HG03442 (cell line): ENCODE results near the gene STK16.
"Not testable (repeated sequence)": the region's sequence is repeated elsewhere in the genome, so short reads cannot be mapped to it uniquely, and the experiment has no call there.

ENCODE experiments used
- ATAC-seq: cut with Tn5 transposase; IDR thresholded peaks from one replicate; pipeline ENCODE4 v1.9.1; 2021; ENCODE audit warnings: mild to moderate bottlenecking, moderate library complexity; ENCODE audit not compliant: unreplicated experiment

STK16 gene

GRCh38 chr2:219243291-219243761, 2.0 kb upstream of the STK16 start:
- no peak for ATAC-seq

GRCh38 chr2:219244789-219245147, 511 bp upstream of the STK16 start:
- no peak for ATAC-seq

- ATAC-seq = no peak
Observed at GRCh38 chr2:219245899-219246230, 586 bp downstream of the STK16 start.

GRCh38 chr2:219246559-219246958, 1.3 kb downstream of the STK16 start:
- no peak for ATAC-seq

GRCh38 chr2:219247678-219248642, 2.7 kb downstream of the STK16 start:
- ATAC-seq = no peak

- no peak for ATAC-seq
Observed at GRCh38 chr2:219248845-219249202, 3.5 kb downstream of the STK16 start.

GRCh38 chr2:219249203-219249980, 4.1 kb downstream of the STK16 start:
- peak; percentile 17 for ATAC-seq

GRCh38 chr2:219250049-219250781, 4.9 kb downstream of the STK16 start:
- ATAC-seq = no peak

GRCh38 chr2:219251656-219252055, 6.4 kb downstream of the STK16 start:
- no peak for ATAC-seq

- ATAC-seq = no peak
Observed at GRCh38 chr2:219252084-219252483, 6.8 kb downstream of the STK16 start.

GRCh38 chr2:219252570-219252899, 7.3 kb downstream of the STK16 start:
- ATAC-seq = no peak

GRCh38 chr2:219252900-219253752, 7.8 kb downstream of the STK16 start, which contains the start of gene TUBA4B:
TSS of gene TUBA4B (plus strand) at chr2:219253243. CDS start at chr2:219253408, 165 bp downstream.
- ATAC-seq = peak; percentile 4

GRCh38 chr2:219253753-219254589, 8.7 kb downstream of the STK16 start, which contains the start of gene TUBA4A:
TSS of gene TUBA4A (minus strand) at chr2:219253918. CDS start at chr2:219253858, 60 bp downstream.
- ATAC-seq = peak; percentile 52

GRCh38 chr2:219254590-219255201, 9.4 kb downstream of the STK16 start:
- peak; percentile 21 for ATAC-seq

- not testable (repeated sequence) for ATAC-seq
Observed at GRCh38 chr2:219258942-219259341, 13.7 kb downstream of the STK16 start.

- ATAC-seq = no peak
Observed at GRCh38 chr2:219261024-219261855, 16.0 kb downstream of the STK16 start.

- no peak for ATAC-seq
Observed at GRCh38 chr2:219266232-219266631, 21.0 kb downstream of the STK16 start.

GRCh38 chr2:219266886-219267285, 21.6 kb downstream of the STK16 start:
- no peak for ATAC-seq
